ENCODE results near the gene ENTHD1. TPM values are rescaled to one million over a fixed set of nuclear protein-coding genes. Genes with fewer than 3 reads are reported as not detected.

ENTHD1 gene
- total and polyA plus RNA-seq, 10 of the 15 experiments (the other 5 are each of a cell fraction or from before 2014, with no cell fraction given): 0.09 to 0.52 (median 0.21) TPM; not detected in 1

DNA sequence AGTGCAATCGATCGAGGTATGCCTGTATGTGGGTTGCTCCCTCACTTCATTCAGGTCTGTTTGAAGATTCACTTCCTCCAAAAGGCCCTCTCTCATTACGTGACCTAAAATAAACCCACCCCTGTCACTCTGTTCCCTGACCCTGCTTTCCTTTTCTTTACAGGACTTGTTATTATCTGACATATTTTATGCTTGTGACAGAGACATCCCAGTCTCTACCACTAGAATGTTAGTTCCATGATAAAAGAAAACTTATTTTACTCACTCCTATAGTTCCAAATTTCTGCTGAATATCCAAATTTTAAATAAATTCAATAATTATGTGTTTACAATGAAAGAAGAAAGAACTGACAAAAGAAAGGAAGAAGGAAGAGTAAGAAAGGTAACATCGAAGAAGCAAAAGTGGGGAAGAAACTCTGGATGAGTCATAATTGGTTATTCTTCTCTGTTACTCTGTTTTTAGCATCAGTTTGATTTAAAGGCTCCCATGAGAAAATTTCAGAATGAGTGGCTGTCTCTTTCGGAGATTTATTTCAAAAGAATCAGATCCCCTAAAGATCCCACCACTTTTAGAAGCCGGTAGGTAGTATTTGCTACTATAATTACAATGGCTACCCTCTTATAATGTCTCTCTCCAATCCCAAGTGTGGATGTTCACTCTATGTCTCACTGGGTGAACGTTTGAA, 33.5 kb downstream of the ENTHD1 start (continued):
- TF ChIP-seq, protein P1, sequence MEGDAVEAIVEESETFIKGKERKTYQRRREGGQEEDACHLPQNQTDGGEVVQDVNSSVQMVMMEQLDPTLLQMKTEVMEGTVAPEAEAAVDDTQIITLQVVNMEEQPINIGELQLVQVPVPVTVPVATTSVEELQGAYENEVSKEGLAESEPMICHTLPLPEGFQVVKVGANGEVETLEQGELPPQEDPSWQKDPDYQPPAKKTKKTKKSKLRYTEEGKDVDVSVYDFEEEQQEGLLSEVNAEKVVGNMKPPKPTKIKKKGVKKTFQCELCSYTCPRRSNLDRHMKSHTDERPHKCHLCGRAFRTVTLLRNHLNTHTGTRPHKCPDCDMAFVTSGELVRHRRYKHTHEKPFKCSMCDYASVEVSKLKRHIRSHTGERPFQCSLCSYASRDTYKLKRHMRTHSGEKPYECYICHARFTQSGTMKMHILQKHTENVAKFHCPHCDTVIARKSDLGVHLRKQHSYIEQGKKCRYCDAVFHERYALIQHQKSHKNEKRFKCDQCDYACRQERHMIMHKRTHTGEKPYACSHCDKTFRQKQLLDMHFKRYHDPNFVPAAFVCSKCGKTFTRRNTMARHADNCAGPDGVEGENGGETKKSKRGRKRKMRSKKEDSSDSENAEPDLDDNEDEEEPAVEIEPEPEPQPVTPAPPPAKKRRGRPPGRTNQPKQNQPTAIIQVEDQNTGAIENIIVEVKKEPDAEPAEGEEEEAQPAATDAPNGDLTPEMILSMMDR (IDR thresholded peaks at IDR 0.05 in 2 of 3, conservative IDR thresholded peaks at IDR 0.05 in 1 of 3; ENCODE audit: control insufficient read depth in 2 of 3, extremely low read depth in 1 of 3, insufficient read depth in 1 of 3, low read depth in 3 of 3, low read length in 3 of 3): no peak
- TF ChIP-seq, protein P2, sequence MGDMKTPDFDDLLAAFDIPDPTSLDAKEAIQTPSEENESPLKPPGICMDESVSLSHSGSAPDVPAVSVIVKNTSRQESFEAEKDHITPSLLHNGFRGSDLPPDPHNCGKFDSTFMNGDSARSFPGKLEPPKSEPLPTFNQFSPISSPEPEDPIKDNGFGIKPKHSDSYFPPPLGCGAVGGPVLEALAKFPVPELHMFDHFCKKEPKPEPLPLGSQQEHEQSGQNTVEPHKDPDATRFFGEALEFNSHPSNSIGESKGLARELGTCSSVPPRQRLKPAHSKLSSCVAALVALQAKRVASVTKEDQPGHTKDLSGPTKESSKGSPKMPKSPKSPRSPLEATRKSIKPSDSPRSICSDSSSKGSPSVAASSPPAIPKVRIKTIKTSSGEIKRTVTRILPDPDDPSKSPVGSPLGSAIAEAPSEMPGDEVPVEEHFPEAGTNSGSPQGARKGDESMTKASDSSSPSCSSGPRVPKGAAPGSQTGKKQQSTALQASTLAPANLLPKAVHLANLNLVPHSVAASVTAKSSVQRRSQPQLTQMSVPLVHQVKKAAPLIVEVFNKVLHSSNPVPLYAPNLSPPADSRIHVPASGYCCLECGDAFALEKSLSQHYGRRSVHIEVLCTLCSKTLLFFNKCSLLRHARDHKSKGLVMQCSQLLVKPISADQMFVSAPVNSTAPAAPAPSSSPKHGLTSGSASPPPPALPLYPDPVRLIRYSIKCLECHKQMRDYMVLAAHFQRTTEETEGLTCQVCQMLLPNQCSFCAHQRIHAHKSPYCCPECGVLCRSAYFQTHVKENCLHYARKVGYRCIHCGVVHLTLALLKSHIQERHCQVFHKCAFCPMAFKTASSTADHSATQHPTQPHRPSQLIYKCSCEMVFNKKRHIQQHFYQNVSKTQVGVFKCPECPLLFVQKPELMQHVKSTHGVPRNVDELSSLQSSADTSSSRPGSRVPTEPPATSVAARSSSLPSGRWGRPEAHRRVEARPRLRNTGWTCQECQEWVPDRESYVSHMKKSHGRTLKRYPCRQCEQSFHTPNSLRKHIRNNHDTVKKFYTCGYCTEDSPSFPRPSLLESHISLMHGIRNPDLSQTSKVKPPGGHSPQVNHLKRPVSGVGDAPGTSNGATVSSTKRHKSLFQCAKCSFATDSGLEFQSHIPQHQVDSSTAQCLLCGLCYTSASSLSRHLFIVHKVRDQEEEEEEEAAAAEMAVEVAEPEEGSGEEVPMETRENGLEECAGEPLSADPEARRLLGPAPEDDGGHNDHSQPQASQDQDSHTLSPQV (IDR thresholded peaks at IDR 0.05): no peak
- TF ChIP-seq PAX5 (IDR thresholded peaks at IDR 0.05; ENCODE audit: borderline replicate concordance, low read depth, low read length) (no peak), NFYA (IDR thresholded peaks at IDR 0.05; ENCODE audit: borderline replicate concordance, low read depth, low read length) (no peak), RELA (IDR thresholded peaks at IDR 0.05; ENCODE audit: borderline replicate concordance, partially characterized antibody) (no peak), TAF1 (IDR thresholded peaks at IDR 0.05; ENCODE audit: borderline replicate concordance, low read depth, low read length) (no peak), STAT3 (IDR thresholded peaks at IDR 0.05; ENCODE audit: low read depth, low read length) (no peak), ZNF207 (IDR thresholded peaks at IDR 0.05; ENCODE audit: borderline replicate concordance) (no peak), POLR2AphosphoS2 (IDR thresholded peaks at IDR 0.05; ENCODE audit: low read depth, low read length) (no peak), TCF3 (IDR thresholded peaks at IDR 0.05; ENCODE audit: borderline replicate concordance, insufficient read depth, low read depth, low read length) (no peak), ASH2L (IDR thresholded peaks at IDR 0.05; ENCODE audit: borderline replicate concordance, low read depth) (no peak), CBX5 (IDR thresholded peaks at IDR 0.05; ENCODE audit: low read depth) (no peak), MTA2 (IDR thresholded peaks at IDR 0.05; ENCODE audit: low read depth) (peak; percentile 76), EED (IDR thresholded peaks at IDR 0.05; ENCODE audit: low read depth) (peak; percentile 11; the same call in 1 of the 2 replicates), CREB1 (IDR thresholded peaks at IDR 0.05; ENCODE audit: low read depth) (0 out of 2 replicates have a peak, but pooled peaks have one; percentile 15), MTA3 (IDR thresholded peaks at IDR 0.05; ENCODE audit: borderline replicate concordance, low read length) (peak; percentile 75; the same call in 1 of the 2 replicates), WRNIP1 (IDR thresholded peaks at IDR 0.05; ENCODE audit: borderline replicate concordance, low read depth, low read length) (no peak), SP1 (IDR thresholded peaks at IDR 0.05; ENCODE audit: low read depth, low read length) (no peak), PML (IDR thresholded peaks at IDR 0.05; ENCODE audit: low read length) (peak; percentile 19; the same call in 1 of the 2 replicates), ATF7 (IDR thresholded peaks at IDR 0.05; ENCODE audit: low read depth) (peak; percentile 68; the same call in 1 of the 2 replicates), FOXM1 (IDR thresholded peaks at IDR 0.05; ENCODE audit: low read depth, low read length) (peak; percentile 76; the same call in 1 of the 2 replicates), ETV6 (conservative IDR thresholded peaks at IDR 0.05 in 1 of 2, IDR thresholded peaks at IDR 0.05 in 1 of 2; ENCODE audit: borderline replicate concordance in 1 of 2, low read depth in 1 of 2) (peak in 1 of 2 experiments; percentile 47; a peak in 1 of 4 replicates), CBX3 (IDR thresholded peaks at IDR 0.05; ENCODE audit: borderline replicate concordance, low read depth) (no peak)
- TF ChIP-seq, protein P3, sequence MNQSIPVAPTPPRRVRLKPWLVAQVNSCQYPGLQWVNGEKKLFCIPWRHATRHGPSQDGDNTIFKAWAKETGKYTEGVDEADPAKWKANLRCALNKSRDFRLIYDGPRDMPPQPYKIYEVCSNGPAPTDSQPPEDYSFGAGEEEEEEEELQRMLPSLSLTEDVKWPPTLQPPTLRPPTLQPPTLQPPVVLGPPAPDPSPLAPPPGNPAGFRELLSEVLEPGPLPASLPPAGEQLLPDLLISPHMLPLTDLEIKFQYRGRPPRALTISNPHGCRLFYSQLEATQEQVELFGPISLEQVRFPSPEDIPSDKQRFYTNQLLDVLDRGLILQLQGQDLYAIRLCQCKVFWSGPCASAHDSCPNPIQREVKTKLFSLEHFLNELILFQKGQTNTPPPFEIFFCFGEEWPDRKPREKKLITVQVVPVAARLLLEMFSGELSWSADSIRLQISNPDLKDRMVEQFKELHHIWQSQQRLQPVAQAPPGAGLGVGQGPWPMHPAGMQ (IDR thresholded peaks at IDR 0.05; ENCODE audit: borderline replicate concordance): no peak

Data from GM12878 (cell line).